PFSK-1 (cell line): ENCODE measurements around the gene CAPN9.

Experiments
- FOXP2 ChIP-seq: optimal IDR thresholded peaks from 2 replicates; pipeline ENCODE3; 2011; ENCODE audit warnings: borderline replicate concordance, control low read depth, inconsistent platforms; ENCODE audit not compliant: insufficient read depth; ENCODE audit errors: extremely low read length, extremely low read depth
- POLR2AphosphoS5 ChIP-seq: IDR thresholded peaks from 2 replicates; pipeline ENCODE4 v1.6.1; 2012; ENCODE audit warnings: low read depth, mild to moderate bottlenecking, control low read depth, low read length, moderate library complexity
- SIN3A ChIP-seq: IDR thresholded peaks from 2 replicates; pipeline ENCODE4 v1.6.1; 2012; ENCODE audit warnings: mild to moderate bottlenecking, low read length, moderate library complexity, borderline replicate concordance; ENCODE audit not compliant: insufficient read depth
- TAF1 ChIP-seq: IDR thresholded peaks from 2 replicates; pipeline ENCODE4 v1.6.1; 2012; ENCODE audit warnings: low read length, control low read depth, borderline replicate concordance; ENCODE audit not compliant: insufficient read depth
- TF ChIP-seq, protein P1 (sequence below), 2 experiments: IDR thresholded peaks; 2 replicates each; pipeline versions ENCODE4 v1.6.1 to v1.8.0; 2011 to 2012; ENCODE audit warnings: low read depth in 2 of 2, low read length in 2 of 2, control low read depth in 1 of 2, inconsistent platforms in 1 of 2, mild to moderate bottlenecking in 1 of 2, moderate library complexity in 1 of 2; ENCODE audit not compliant: insufficient read depth in 1 of 2

CAPN9 gene

DNA sequence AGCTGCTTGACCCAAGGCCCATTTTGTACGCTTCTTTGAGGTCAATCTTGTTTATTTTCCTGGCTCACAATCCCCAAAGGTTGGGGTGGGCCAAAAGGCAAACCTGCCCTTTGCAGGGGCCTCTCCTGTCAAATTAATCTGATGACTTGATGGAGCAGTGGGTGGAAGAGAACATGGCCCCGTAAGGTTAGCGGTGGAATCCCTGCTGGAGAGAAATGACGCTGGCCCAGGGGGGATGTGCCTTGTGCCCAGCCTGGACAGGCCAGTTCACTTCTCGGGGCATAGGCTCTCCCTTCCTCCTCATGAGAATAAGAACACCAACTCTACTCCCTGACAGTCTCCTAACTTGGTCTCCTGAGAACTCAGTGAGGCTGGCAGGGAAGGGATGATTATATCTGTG, 80.6 kb downstream of the CAPN9 start:
- TF ChIP-seq TAF1 (no peak), SIN3A (no peak), POLR2AphosphoS5 (no peak), FOXP2 (no peak)
- TF ChIP-seq, protein P1, sequence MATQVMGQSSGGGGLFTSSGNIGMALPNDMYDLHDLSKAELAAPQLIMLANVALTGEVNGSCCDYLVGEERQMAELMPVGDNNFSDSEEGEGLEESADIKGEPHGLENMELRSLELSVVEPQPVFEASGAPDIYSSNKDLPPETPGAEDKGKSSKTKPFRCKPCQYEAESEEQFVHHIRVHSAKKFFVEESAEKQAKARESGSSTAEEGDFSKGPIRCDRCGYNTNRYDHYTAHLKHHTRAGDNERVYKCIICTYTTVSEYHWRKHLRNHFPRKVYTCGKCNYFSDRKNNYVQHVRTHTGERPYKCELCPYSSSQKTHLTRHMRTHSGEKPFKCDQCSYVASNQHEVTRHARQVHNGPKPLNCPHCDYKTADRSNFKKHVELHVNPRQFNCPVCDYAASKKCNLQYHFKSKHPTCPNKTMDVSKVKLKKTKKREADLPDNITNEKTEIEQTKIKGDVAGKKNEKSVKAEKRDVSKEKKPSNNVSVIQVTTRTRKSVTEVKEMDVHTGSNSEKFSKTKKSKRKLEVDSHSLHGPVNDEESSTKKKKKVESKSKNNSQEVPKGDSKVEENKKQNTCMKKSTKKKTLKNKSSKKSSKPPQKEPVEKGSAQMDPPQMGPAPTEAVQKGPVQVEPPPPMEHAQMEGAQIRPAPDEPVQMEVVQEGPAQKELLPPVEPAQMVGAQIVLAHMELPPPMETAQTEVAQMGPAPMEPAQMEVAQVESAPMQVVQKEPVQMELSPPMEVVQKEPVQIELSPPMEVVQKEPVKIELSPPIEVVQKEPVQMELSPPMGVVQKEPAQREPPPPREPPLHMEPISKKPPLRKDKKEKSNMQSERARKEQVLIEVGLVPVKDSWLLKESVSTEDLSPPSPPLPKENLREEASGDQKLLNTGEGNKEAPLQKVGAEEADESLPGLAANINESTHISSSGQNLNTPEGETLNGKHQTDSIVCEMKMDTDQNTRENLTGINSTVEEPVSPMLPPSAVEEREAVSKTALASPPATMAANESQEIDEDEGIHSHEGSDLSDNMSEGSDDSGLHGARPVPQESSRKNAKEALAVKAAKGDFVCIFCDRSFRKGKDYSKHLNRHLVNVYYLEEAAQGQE (IDR thresholded peaks at IDR 0.05; ENCODE audit: insufficient read depth in 1 of 2, low read depth in 2 of 2, low read length in 2 of 2), result no peak

DNA sequence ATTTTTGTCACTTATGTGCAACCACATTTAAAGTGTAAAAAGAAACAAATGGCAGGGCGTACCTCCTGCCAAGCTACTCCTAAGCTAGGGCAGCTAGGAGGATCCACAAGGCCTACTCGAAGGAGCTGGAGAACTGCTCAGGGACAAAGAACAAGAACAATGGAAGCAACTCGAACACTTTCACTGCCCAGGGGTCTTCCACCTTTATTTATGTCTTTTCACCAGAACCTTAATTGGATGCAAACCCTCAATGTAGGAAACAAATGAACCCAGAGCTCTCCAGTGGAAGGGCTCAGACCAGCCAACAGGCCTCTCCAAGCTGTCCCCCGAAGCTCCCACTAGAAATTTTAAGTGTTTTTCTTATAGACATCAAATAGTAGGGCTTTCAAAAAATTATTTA, 81.2 kb downstream of the CAPN9 start:
- no peak for TF ChIP-seq TAF1
- no peak for TF ChIP-seq SIN3A
- TF ChIP-seq, protein P1 (IDR thresholded peaks at IDR 0.05; ENCODE audit: insufficient read depth in 1 of 2, low read depth in 2 of 2, low read length in 2 of 2), result no peak
- TF ChIP-seq POLR2AphosphoS5, result no peak

DNA sequence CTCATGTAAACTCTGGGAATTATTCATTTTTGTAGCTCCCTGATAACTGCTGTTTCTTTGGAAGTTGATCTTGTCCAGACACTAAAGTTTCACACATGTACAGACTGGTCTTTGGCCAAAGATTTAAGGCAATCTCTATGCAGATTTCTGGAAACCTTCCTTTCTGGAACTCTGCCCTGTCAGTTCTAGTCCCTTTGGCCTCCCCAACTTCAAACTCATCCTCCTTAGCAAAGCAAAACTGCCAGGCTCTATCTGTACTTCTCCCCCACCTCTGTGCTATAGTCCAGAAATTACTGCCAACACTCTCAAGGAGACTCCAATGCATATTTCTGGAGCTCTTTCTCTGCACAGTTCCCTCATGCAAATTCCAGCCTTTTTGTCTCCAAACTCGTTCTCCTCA, 84.6 kb downstream of the CAPN9 start:
- TF ChIP-seq SIN3A (no peak), TAF1 (no peak), POLR2AphosphoS5 (no peak), FOXP2 (no peak)
- TF ChIP-seq, protein P1 (IDR thresholded peaks at IDR 0.05; ENCODE audit: insufficient read depth in 1 of 2, low read depth in 2 of 2, low read length in 2 of 2), result no peak

DNA sequence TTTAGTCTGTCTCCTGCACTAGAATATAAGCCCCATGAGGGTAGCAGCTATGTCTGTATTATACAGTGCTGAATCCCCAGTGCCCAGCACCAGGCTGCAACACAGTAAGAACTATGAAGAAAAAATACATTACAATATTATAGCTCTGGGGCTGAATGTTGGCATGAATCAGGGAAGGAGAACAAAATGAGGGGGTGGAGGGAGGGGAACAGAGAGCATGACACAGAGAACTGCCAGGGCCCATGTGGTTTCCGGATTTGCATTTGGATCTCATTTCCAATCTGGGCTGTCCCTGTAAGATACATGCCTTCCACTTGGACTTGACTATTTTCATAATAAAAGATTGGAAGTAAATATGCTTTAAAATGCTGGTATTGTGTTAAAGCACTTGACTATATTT, 85.3 kb downstream of the CAPN9 start:
- TF ChIP-seq SIN3A, result no peak
- TF ChIP-seq, protein P1 (IDR thresholded peaks at IDR 0.05; ENCODE audit: insufficient read depth in 1 of 2, low read depth in 2 of 2, low read length in 2 of 2), result no peak
- TF ChIP-seq POLR2AphosphoS5, result no peak
- TF ChIP-seq FOXP2, result no peak
- no peak for TF ChIP-seq TAF1

DNA sequence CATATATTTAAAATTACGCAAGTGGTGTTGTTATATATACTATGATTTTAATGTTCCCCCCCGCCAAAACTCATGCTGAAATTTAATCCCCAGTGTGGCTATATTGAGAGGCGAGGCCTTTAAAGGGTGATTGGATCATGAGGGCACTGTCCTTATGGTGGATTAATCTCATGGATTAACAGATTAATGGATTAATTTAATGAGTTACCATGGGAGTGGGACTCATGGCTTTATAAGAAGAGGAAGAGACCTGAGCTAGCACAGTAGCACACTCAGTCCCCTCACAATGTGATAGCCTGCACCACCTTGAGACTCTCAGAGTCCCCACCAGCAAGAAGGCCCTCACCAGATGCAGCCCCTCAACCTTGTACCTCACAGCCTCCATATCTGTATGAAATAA, 86.3 kb downstream of the CAPN9 start:
- TF ChIP-seq TAF1 (no peak), SIN3A (no peak)
- TF ChIP-seq, protein P1 (IDR thresholded peaks at IDR 0.05; ENCODE audit: insufficient read depth in 1 of 2, low read depth in 2 of 2, low read length in 2 of 2), result no peak
